OCI-LY3 (cell line): Measurements from ENCODE around the gene GATA6.

Experiments
- EZH2phosphoT487 ChIP-seq: fragments of 200-600 bp; shearing (Covaris generic); IDR thresholded peaks from 2 replicates; pipeline ENCODE4 v1.6.1; 2018; ENCODE audit warnings: antibody characterized with exemption, mixed run types, low read depth
- TF ChIP-seq, protein P1 (sequence below): fragments of 200-600, 300-600 bp; sonication (generic); IDR thresholded peaks from 2 replicates; pipeline ENCODE4 v1.5.1; 2014; ENCODE audit warnings: antibody characterized with exemption, low read length, low read depth

DNA sequence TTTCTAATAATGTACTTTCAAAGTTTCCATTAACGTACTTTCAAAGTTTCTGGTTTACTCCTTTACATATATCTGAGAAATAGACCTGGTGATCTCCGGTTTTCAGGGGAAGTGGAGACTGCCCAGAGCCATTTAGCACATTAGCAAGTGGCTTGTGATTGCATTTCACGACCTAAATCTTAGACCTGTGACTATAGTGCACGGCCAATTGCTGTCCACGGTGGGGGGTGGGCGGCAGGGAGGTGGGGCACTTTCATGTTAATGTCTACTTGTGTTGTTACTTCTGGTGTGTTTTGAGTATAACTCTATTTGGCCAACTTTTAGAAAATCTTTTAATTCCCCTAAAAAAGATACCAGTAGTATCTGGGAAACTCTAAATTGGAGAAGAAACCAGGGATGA is 11.3 kb downstream of the GATA6 start:
- TF ChIP-seq, protein P1, sequence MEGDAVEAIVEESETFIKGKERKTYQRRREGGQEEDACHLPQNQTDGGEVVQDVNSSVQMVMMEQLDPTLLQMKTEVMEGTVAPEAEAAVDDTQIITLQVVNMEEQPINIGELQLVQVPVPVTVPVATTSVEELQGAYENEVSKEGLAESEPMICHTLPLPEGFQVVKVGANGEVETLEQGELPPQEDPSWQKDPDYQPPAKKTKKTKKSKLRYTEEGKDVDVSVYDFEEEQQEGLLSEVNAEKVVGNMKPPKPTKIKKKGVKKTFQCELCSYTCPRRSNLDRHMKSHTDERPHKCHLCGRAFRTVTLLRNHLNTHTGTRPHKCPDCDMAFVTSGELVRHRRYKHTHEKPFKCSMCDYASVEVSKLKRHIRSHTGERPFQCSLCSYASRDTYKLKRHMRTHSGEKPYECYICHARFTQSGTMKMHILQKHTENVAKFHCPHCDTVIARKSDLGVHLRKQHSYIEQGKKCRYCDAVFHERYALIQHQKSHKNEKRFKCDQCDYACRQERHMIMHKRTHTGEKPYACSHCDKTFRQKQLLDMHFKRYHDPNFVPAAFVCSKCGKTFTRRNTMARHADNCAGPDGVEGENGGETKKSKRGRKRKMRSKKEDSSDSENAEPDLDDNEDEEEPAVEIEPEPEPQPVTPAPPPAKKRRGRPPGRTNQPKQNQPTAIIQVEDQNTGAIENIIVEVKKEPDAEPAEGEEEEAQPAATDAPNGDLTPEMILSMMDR, result no peak
- no peak for TF ChIP-seq EZH2phosphoT487
